DOHH2 (cell line): ENCODE measurements around the gene CPD.

Source experiments
- H3F3A ChIP-seq: fragments of 200-600 bp; sonication (generic), shearing (Covaris generic); 2 replicates; pipeline ENCODE4 v1.6.0; 2016; ENCODE audit warnings: antibody characterized with exemption, mild to moderate bottlenecking; ENCODE audit not compliant: control insufficient read depth, insufficient read depth
- H3K27ac ChIP-seq: fragments of 200-600 bp; sonication (generic); 2 replicates; pipeline ENCODE4 v1.5.1; 2014; ENCODE audit warnings: low read depth, mild to moderate bottlenecking, low read length, moderate library complexity
- H3K27me3 ChIP-seq: fragments of 200-600 bp; sonication (generic); 2 replicates; pipeline ENCODE4 v1.6.1; 2014; ENCODE audit warnings: mild to moderate bottlenecking, low read length, mixed read lengths; ENCODE audit not compliant: control insufficient read depth
- H3K36me3 ChIP-seq: fragments of 200-600 bp; sonication (generic); 2 replicates; pipeline ENCODE4 v1.6.1; 2014; ENCODE audit warnings: mild to moderate bottlenecking, low read length, moderate library complexity, mixed read lengths; ENCODE audit not compliant: control insufficient read depth
- H3K4me1 ChIP-seq: fragments of 200-600 bp; sonication (generic); 2 replicates; pipeline ENCODE4 v1.6.1; 2014; ENCODE audit warnings: mild to moderate bottlenecking, low read length, mixed read lengths; ENCODE audit not compliant: control insufficient read depth
- H3K4me2 ChIP-seq: fragments of 200-600 bp; sonication (generic); 2 replicates; pipeline ENCODE4 v1.6.0; 2014; ENCODE audit warnings: mild to moderate bottlenecking, low read length, moderate library complexity
- H3K4me3 ChIP-seq: fragments of 200-600 bp; sonication (generic); 2 replicates; pipeline ENCODE4 v1.5.1; 2014; ENCODE audit warnings: mild to moderate bottlenecking, low read length, mixed read lengths
- H3K79me2 ChIP-seq: fragments of 200-600 bp; sonication (generic); 2 replicates; pipeline ENCODE4 v1.6.1; 2014; ENCODE audit warnings: mild to moderate bottlenecking, low read length, mixed read lengths; ENCODE audit not compliant: control insufficient read depth
- H3K9me2 ChIP-seq: fragments of 200-600 bp; sonication (generic); replicated peaks from 2 replicates; pipeline ENCODE4 v1.6.1; 2014; ENCODE audit warnings: mild to moderate bottlenecking, low read length, mixed read lengths; ENCODE audit not compliant: control insufficient read depth
- H3K9me3 ChIP-seq: fragments of 200-600 bp; sonication (generic); 2 replicates; pipeline ENCODE4 v1.6.1; 2014; ENCODE audit warnings: antibody characterized with exemption, low read length, mixed read lengths; ENCODE audit not compliant: control insufficient read depth, insufficient read depth
- H4K20me1 ChIP-seq: fragments of 200-600 bp; sonication (generic); 2 replicates; pipeline ENCODE4 v1.6.0; 2014; ENCODE audit warnings: low read depth, mild to moderate bottlenecking, antibody characterized with exemption, low read length, moderate library complexity; ENCODE audit not compliant: control insufficient read depth, insufficient read depth
- EZH2phosphoT487 ChIP-seq: fragments of 200-600 bp; sonication (generic); IDR thresholded peaks from 2 replicates; pipeline ENCODE4 v1.6.1; 2017; ENCODE audit warnings: borderline replicate concordance, mild to moderate bottlenecking, antibody characterized with exemption, low read length, moderate library complexity, mixed read lengths
- TF ChIP-seq, protein P1 (sequence below): fragments of 200-600 bp; sonication (generic); IDR thresholded peaks from one replicate; pipeline ENCODE4 v1.5.1; 2014; ENCODE audit warnings: antibody characterized with exemption, mild to moderate bottlenecking, low read depth, low read length; ENCODE audit not compliant: poor library complexity, severe bottlenecking

The CPD gene

DNA sequence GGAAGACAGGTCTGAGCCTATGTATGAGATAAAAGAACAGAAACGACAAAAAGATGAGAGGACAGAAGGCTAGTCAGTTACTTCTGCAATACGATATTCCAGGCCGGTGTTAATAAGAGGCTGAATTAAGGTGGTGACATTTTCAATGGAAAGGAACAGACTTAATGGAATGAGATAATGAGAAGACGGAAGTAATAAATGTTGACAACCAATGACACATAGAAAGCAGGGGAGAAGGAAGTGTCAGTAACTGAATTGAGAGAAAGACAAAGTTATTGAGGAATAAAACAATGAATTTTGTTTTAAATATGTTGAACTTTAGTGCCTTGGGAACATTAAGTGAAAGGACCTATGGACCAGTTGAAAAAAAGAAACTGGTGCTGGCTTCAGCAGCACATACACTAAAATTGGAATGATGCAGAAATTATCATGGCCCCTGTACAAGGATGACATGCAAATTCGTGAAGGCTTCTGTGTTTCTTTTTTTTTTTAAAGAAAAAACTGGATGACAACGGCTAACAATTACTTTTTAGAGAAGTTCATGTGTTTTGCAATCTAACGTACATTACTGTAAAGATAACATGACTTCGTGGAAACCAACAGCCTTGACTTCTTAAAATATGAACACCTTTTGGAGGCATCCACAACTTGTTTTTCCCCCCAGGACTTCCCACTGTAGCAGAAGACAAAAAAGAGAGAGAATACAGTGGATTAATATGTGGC, 18.5 kb upstream of the CPD start:
- Histone ChIP-seq H3F3A (no peaks in the 10 kb centered on the region), H3K4me3 (no peak overlapping the region)
- TF ChIP-seq EZH2phosphoT487, result no peak
- TF ChIP-seq, protein P1, sequence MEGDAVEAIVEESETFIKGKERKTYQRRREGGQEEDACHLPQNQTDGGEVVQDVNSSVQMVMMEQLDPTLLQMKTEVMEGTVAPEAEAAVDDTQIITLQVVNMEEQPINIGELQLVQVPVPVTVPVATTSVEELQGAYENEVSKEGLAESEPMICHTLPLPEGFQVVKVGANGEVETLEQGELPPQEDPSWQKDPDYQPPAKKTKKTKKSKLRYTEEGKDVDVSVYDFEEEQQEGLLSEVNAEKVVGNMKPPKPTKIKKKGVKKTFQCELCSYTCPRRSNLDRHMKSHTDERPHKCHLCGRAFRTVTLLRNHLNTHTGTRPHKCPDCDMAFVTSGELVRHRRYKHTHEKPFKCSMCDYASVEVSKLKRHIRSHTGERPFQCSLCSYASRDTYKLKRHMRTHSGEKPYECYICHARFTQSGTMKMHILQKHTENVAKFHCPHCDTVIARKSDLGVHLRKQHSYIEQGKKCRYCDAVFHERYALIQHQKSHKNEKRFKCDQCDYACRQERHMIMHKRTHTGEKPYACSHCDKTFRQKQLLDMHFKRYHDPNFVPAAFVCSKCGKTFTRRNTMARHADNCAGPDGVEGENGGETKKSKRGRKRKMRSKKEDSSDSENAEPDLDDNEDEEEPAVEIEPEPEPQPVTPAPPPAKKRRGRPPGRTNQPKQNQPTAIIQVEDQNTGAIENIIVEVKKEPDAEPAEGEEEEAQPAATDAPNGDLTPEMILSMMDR, result no peak

DNA sequence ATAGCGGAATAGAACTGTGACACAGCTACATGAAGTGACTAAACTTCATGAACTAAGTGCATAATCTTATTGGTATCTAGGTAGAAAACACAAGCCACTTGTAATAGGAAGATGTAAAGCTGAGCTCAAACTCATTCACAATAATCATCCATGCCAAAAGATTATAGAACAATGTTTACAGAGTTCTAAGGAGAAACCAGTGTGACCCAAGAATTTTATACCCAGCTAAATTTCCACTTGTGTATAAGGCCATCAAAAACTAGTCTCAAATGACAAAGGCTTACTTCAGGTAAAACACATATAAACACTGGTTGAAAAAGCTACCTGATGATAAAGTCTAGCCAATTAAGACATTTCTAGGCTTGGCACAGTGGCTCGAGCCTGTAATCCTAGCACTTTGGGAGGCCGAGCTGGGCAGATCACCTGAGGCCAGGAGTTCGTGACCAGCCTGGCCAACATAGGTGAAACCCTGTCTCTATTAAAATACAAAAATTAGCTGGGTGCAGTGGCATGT, 16.9 kb upstream of the CPD start:
- Histone ChIP-seq H3K27me3 (peaks cover 6% of the 10 kb centered on the region; the same call in 1 of the 2 replicates), H3K4me2 (no peak overlapping the region), H3K4me3 (no peak overlapping the region), H3K9me3 (peaks cover 6% of the 10 kb centered on the region; the same call in 1 of the 2 replicates), H3K9me2 (no peaks in the 10 kb centered on the region), H3K4me1 (peaks cover 11% of the 10 kb centered on the region), H3F3A (no peaks in the 10 kb centered on the region), H3K27ac (no peak overlapping the region), H4K20me1 (no peaks in the 10 kb centered on the region), H3K79me2 (no peaks in the 10 kb centered on the region), H3K36me3 (no peaks in the 10 kb centered on the region)
- TF ChIP-seq EZH2phosphoT487, result no peak
- TF ChIP-seq, protein P1, result no peak

More for the DNA sequence above, 18.5 kb upstream of the CPD start:
- Histone ChIP-seq H3K27ac (no peak overlapping the region), H3K36me3 (no peaks in the 10 kb centered on the region), H3K4me2 (no peak overlapping the region), H3K79me2 (no peaks in the 10 kb centered on the region), H3K27me3 (no peaks in the 10 kb centered on the region), H3K4me1 (peaks cover 11% of the 10 kb centered on the region), H4K20me1 (no peaks in the 10 kb centered on the region), H3K9me2 (no peaks in the 10 kb centered on the region), H3K9me3 (peaks cover 6% of the 10 kb centered on the region; the same call in 1 of the 2 replicates)

DNA sequence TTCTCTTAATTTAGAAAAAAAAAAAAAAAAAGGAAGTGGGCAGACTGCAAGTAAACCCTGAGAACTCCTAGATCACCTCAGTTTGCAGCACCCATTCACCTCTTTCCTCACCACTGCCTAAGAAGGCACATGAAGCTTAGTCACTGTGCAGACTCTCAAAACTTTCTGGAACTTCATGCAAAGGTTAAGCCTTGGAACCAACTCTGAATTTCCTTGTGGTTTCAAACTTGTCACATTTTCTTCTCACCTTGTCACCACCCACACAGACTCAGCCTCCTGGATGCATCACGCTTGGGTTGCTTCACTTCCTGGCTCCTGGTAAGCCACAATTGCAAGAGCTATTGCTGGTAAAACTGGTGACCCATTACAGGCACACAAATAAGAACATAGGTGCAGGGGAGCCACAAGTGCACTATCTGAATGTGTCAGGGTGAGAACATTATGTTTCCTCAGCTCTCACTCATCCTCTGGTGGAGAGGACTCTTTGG, 15.0 kb upstream of the CPD start:
- peaks cover 11% of the 10 kb centered on the region for H3K4me1 ChIP-seq
- H3F3A ChIP-seq, result no peaks in the 10 kb centered on the region
- no peaks in the 10 kb centered on the region for H3K36me3 ChIP-seq
- H4K20me1 ChIP-seq, result no peaks in the 10 kb centered on the region
- TF ChIP-seq, protein P1, result no peak
- TF ChIP-seq EZH2phosphoT487, result no peak
- no peaks in the 10 kb centered on the region for H3K9me2 ChIP-seq
- no peak overlapping the region for H3K4me3 ChIP-seq
- peaks cover 6% of the 10 kb centered on the region; the same call in 1 of the 2 replicates for H3K9me3 ChIP-seq
- H3K27ac ChIP-seq, result no peak overlapping the region
- peaks cover 7% of the 10 kb centered on the region; the same call in 1 of the 2 replicates for H3K27me3 ChIP-seq
- H3K79me2 ChIP-seq, result no peaks in the 10 kb centered on the region
- H3K4me2 ChIP-seq, result peak overlapping the region; percentile 39
